Measurements from ENCODE around the gene EHBP1L1. TPM values are rescaled to one million over a fixed set of nuclear protein-coding genes. Genes with fewer than 3 reads are reported as not detected.

Gene EHBP1L1
- total and polyA plus RNA-seq, 12 donors, result 30.8 to 113 (median 53.9) TPM

DNA sequence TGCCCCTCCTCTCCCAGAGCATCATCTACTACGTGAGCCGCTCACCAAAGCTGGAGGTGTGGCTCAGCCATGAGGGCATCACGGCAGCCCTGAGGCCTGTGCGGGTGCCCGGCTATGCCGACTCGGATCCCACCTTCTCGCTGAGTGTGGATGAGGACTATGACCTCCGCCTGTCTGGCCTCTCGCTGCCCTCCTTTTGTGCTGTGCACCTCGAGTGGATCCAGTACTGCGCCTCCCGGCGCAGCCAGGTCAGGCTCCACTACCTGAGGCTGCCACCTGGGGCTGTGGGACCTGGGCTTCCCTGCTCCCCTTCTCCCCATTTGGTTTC is 58.2 kb downstream of the EHBP1L1 start:
- peaks cover 14 to 83% (median 53%) of the 10 kb centered on the region in 9 donors for H3K36me3 ChIP-seq

DNA sequence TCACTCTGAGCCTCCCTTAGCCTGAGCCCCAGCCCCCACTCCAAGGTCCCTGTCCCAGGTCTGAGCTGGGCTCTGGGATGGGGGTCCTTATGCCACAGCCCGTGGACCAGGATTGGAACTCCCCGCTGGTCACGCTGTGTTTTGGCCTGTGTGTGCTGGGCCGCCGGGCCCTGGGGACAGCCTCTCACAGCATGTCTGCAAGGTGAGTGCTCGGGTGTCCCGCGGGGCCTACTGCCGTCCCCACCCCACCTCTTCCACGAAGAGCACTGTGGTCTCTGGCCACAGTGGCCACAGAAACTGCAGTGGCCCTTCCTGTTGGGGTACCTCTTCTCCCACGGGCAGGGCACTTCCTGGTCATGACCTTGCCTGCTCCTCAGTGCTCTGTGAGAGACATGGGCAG is 58.6 kb downstream of the EHBP1L1 start:
- 89 to 93% methylated on average over 11 of the region's 11 CpGs for WGBS, 2 donors
- TF ChIP-seq, protein P1, sequence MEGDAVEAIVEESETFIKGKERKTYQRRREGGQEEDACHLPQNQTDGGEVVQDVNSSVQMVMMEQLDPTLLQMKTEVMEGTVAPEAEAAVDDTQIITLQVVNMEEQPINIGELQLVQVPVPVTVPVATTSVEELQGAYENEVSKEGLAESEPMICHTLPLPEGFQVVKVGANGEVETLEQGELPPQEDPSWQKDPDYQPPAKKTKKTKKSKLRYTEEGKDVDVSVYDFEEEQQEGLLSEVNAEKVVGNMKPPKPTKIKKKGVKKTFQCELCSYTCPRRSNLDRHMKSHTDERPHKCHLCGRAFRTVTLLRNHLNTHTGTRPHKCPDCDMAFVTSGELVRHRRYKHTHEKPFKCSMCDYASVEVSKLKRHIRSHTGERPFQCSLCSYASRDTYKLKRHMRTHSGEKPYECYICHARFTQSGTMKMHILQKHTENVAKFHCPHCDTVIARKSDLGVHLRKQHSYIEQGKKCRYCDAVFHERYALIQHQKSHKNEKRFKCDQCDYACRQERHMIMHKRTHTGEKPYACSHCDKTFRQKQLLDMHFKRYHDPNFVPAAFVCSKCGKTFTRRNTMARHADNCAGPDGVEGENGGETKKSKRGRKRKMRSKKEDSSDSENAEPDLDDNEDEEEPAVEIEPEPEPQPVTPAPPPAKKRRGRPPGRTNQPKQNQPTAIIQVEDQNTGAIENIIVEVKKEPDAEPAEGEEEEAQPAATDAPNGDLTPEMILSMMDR (IDR thresholded peaks at IDR 0.05), result no peak
- no peak overlapping the region for H3K4me3 ChIP-seq
- H3K4me1 ChIP-seq, result peaks cover 5 to 38% (median 23%) of the 10 kb centered on the region in 9 donors
- H3K36me3 ChIP-seq, result peaks cover 14 to 79% (median 49%) of the 10 kb centered on the region in 9 donors
- ATAC-seq (no peak), DNase-seq (no peak)
- H3K9me3 ChIP-seq, result no peaks in the 10 kb centered on the region
- intact Hi-C loops (cut with DNase I), result loop anchor here in 3 of 10 donors (10.0 kb wide), 3 partner anchors 60 to 350 kb away; partner anchors contain the start of gene SNX32 (in 1 of the 3)
- H3K27me3 ChIP-seq, result no peaks in the 10 kb centered on the region
- no peak overlapping the region for H3K27ac ChIP-seq

More for the DNA sequence above, 58.2 kb downstream of the EHBP1L1 start:
- WGBS, 2 donors, result 92 to 97% methylated on average over 14 of the region's 14 CpGs
- H3K4me1 ChIP-seq, result peaks cover 2 to 34% (median 19%) of the 10 kb centered on the region in 9 donors
- intact Hi-C loops (cut with DNase I), result loop anchor here in 3 of 10 donors (10.0 kb wide), 3 partner anchors 61 to 351 kb away; partner anchors contain the start of gene SNX32 (in 1 of the 3)
- no peak for DNase-seq
- no peak overlapping the region for H3K4me3 ChIP-seq
- ATAC-seq, result no peak
- H3K27ac ChIP-seq, result no peak overlapping the region
- no peaks in the 10 kb centered on the region for H3K27me3 ChIP-seq
- TF ChIP-seq, protein P1 (IDR thresholded peaks at IDR 0.05), result no peak
- H3K9me3 ChIP-seq, result no peaks in the 10 kb centered on the region

DNA sequence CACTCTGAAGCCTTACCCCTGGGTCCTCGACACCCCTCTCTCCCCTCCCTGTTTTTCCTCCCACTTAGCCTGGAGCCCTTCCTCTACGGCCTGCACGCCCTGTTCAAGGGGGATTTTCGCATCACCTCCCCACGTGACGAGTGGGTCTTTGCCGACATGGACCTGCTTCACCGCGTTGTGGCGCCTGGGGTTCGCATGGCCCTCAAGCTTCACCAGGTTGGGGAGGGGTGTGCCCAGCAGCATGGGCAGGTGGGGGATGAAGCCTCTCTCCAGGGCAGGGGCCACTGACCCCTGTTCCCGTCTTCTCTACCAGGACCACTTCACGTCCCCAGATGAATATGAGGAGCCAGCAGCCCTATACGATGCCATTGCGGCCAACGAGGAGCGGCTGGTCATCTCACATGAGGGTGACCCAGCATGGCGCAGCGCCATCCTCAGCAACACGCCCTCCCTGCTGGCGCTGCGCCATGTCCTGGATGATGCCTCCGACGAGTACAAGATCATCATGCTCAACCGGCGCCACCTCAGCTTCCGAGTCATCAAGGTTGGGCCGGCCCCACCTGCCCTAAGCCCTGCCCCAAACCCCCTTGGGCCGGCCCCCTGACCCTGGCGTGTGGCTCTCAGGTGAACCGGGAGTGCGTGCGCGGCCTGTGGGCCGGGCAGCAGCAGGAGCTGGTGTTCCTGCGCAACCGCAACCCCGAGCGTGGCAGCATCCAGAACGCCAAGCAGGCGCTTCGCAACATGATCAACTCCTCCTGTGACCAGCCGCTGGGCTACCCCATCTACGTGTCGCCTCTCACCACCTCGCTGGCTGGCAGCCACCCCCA is 59.3 kb downstream of the EHBP1L1 start:
- Histone ChIP-seq H3K4me3 (no peak overlapping the region), H3K27me3 (no peaks in the 10 kb centered on the region), H3K9me3 (no peaks in the 10 kb centered on the region), H3K27ac (no peak overlapping the region), H3K36me3 (peaks cover 14 to 73% (median 42%) of the 10 kb centered on the region in 9 donors), H3K4me1 (peaks cover 9 to 39% (median 30%) of the 10 kb centered on the region in 9 donors)
- TF ChIP-seq, protein P1 (IDR thresholded peaks at IDR 0.05), result no peak
- ATAC-seq, result no peak
- intact Hi-C loops (cut with DNase I), result loop anchor here in 3 of 10 donors (10.0 kb wide), 3 partner anchors 60 to 350 kb away; partner anchors contain the start of gene SNX32 (in 1 of the 3)
- WGBS, 2 donors, result 94 to 95% methylated on average over 46 of the region's 46 CpGs
- no peak for DNase-seq

DNA sequence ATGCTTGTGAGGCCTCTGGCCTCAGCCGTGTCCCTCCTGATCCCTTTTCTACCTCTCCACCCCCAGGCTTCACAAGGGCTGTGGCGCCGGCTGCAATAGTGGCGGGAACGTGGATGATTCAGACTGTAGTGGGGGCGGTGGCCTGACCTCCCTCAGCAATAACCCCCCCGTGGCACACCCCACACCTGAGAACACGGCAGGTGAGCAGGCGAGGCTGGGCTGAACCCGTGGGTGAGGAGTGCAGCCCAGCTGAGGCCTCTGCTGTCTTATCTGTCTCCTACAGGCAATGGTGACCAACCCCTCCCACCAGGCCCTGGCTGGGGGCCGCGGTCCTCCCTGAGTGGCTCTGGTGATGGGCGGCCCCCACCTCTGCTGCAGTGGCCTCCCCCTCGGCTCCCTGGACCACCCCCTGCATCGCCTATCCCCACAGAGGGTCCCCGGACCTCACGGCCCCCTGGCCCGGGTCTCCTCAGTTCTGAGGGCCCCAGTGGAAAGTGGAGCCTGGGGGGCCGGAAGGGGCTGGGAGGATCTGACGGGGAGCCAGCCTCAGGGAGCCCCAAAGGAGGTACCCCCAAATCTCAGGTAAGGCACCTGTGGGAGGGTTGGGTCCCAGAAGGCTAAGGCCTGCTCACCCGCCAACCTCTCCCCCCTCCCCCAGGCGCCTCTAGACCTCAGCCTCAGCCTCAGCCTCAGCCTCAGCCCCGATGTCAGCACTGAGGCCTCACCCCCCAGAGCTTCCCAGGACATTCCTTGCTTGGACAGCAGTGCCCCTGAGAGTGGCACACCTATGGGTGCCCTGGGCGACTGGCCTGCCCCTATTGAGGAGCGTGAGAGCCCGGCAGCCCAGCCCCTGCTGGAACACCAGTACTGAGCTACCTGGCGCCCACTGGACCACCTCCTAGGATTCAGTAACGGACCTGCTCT is 60.5 kb downstream of the EHBP1L1 start:
- H3K4me1 ChIP-seq, result peaks cover 21 to 46% (median 42%) of the 10 kb centered on the region in 9 donors
- peaks cover 14 to 70% (median 32%) of the 10 kb centered on the region in 9 donors for H3K36me3 ChIP-seq
- H3K27me3 ChIP-seq, result no peaks in the 10 kb centered on the region
- no peaks in the 10 kb centered on the region for H3K9me3 ChIP-seq
- H3K27ac ChIP-seq, result peak overlapping the region in 8 of 10 donors; percentile 14 to 98 (median 95)
- intact Hi-C loops (cut with DNase I), result loop anchor here in 3 of 10 donors (10.0 kb wide), 3 partner anchors 58 to 348 kb away; partner anchors contain the start of gene SNX32 (in 1 of the 3)
- 94 to 96% methylated on average over 28 of the region's 28 CpGs for WGBS, 2 donors
- TF ChIP-seq, protein P1 (IDR thresholded peaks at IDR 0.05), result no peak
- DNase-seq (no peak), ATAC-seq (no peak)
- H3K4me3 ChIP-seq, result no peak overlapping the region
